CD4-positive, alpha-beta T cell treated with Interleukin-15 for 1 hour (primary cell): ENCODE results near the gene MAP3K2.

ENCODE experiments used
- DNase-seq: peaks from one replicate; pipeline ENCODE4 v3.0.0-alpha.2; 2020

The MAP3K2 gene

GRCh38 chr2:127405255-127405610 lies 17.5 kb upstream of the MAP3K2 start:
- DNase-seq, result no peak

GRCh38 chr2:127404466-127405254 lies 16.9 kb upstream of the MAP3K2 start:
- DNase-seq, result no peak

- no peak for DNase-seq
These were observed 15.7 kb upstream of the MAP3K2 start for GRCh38 chr2:127403460-127403859.

- DNase-seq, result no peak
These were observed 14.3 kb upstream of the MAP3K2 start for GRCh38 chr2:127401757-127402695.

- no peak for DNase-seq
These were observed 13.4 kb upstream of the MAP3K2 start for GRCh38 chr2:127400897-127401756.

- no peak for DNase-seq
These were observed 12.7 kb upstream of the MAP3K2 start for GRCh38 chr2:127400533-127400896.

- peak; percentile 70 for DNase-seq
These were observed 10.4 kb upstream of the MAP3K2 start for GRCh38 chr2:127398239-127398590.

GRCh38 chr2:127397568-127398238 lies 9.9 kb upstream of the MAP3K2 start:
- no peak for DNase-seq

GRCh38 chr2:127394492-127394891 lies 6.7 kb upstream of the MAP3K2 start:
- no peak for DNase-seq

- DNase-seq, result no peak
These were observed 5.2 kb upstream of the MAP3K2 start for GRCh38 chr2:127392828-127393578.

GRCh38 chr2:127392133-127392827 lies 4.5 kb upstream of the MAP3K2 start:
- no peak for DNase-seq

- peak; percentile 66 for DNase-seq
These were observed 2.1 kb upstream of the MAP3K2 start for GRCh38 chr2:127389778-127390435.

GRCh38 chr2:127388423-127389164 lies 819 bp upstream of the MAP3K2 start:
- no peak for DNase-seq

- DNase-seq, result peak; percentile 88
These were observed 766 bp downstream of the MAP3K2 start for GRCh38 chr2:127386764-127387654.

GRCh38 chr2:127386246-127386645 lies 1.5 kb downstream of the MAP3K2 start:
- no peak for DNase-seq

GRCh38 chr2:127384529-127384928 lies 3.2 kb downstream of the MAP3K2 start:
- no peak for DNase-seq

GRCh38 chr2:127382831-127383230 lies 4.9 kb downstream of the MAP3K2 start:
- no peak for DNase-seq

GRCh38 chr2:127381762-127382161 lies 6.0 kb downstream of the MAP3K2 start:
- DNase-seq, result no peak
